GM19455 (cell line): ENCODE results near the gene DNAJC30.

Experiments
- ATAC-seq: cut with Tn5 transposase; IDR thresholded peaks from one replicate; pipeline ENCODE4 v1.9.1; 2021; ENCODE audit not compliant: unreplicated experiment

DNAJC30 gene

DNA sequence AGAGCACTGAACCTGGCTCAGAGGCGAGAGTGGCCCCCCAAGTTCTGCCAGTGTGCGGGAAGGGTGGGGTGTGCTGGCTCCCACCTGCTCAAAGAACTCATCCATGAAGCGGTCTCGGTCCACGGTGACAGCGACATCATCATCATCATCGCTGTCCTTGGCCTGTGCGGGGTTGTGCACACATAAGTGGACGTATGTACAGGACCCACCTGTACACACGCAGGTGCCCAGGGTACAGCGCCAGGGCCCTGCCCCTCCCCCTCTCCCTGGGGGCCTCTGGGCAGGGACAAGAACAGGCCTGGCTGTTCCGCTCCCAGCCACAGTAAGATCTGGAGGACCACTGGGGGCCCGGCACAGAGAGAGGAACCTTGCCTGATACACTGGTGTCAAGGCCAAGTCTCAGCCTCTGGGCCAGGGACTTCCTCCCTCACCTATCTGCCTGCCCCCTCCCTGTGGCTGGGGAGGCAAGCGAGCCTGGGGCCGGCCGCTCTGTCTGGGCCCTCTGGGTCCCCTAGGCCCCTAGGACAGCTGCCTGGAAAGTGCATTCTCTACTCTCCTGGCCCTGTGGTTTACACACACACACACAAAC is 25.8 kb upstream of the DNAJC30 start:
- ATAC-seq, result no peak

DNA sequence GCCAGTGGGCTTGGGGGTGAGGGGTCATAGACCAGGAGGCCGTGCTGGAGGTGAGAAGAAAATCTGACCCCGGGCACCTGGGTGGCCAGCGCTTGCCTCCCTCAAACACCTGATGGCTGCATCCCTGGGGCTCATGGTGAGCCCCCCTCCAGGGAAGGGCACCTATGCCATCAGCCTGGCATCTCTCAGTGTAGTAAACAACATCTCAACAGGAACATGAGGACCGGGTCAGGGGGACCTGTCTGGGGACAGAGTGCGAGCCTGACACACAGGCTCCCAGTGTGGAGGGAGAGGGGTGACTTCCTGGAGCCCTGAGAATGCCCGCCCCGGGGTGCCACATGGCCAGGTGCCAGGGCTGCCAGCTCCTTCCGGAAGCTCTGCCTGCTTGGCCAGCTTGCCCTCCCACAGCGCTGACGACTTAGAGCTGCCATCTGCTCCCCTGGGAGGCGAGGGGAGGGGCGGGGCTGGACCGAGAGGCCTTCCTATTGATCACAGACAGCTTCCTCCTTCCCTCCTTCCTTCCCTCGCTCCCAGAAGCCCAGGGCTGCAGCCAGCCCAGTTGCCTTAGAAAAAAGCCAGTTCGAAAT is 23.9 kb upstream of the DNAJC30 start:
- ATAC-seq, result no peak

DNA sequence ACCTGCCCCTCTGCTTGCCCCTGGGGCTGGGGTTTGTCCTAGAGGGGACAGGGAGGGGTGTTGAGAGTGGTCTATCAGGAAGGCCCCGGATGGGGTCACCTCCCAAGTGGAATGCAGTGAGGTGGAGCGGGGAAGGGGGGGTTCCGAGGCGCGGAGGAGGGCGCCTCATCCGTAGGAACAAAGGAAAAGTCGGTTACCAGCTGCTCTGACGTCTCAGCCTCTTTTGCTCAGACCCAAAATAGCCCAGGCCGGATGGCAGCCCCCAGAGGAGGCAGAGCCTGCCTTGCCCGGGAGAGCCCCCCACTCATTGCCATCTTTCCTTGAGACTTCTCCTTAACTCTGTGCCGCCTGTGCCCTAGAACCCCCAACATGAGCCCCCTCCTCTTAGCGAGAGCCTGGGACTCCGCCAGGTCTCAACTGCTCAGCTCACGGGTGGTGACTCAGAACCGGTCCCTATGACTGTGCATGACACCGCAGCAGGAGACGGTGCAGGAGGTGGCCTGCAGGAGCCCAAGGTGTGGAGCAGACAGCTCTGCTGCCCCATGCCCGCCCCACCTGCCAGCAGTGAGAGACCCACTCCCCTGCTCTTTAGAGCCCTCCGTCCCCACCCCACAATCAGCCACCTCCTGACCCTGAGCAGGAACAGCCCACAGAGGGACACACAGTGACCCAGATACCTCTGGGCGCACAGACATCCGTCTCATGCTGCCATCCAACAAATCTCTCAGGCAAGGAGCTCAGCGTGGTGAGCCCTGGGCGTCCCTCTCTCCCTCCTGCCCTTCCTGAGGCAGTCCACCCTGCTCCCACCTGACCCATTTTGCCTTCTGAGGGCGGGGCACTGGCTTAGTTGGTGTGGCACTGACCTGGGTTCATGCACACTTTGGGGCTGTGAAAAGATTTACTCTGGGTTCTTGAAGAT is 23.1 kb upstream of the DNAJC30 start:
- ATAC-seq, result no peak

DNA sequence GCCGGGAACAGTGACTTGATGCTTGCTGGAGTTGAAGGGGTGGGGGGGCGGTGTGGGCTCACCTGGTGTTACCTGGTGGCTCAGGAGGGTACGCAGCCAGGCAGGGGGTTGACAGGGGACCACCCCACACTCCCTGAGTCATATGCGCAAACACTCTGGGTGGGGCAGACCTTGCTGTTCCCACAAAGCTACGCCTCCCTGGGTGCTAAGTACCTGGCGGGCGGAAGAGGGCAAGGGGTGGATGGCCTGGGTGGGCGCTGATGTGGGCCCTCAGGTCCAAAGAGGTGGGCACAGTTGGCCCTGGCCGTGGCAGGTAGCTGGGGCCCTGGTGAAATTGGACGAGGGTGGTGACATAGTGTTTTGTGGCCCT is 22.3 kb upstream of the DNAJC30 start:
- no peak for ATAC-seq

DNA sequence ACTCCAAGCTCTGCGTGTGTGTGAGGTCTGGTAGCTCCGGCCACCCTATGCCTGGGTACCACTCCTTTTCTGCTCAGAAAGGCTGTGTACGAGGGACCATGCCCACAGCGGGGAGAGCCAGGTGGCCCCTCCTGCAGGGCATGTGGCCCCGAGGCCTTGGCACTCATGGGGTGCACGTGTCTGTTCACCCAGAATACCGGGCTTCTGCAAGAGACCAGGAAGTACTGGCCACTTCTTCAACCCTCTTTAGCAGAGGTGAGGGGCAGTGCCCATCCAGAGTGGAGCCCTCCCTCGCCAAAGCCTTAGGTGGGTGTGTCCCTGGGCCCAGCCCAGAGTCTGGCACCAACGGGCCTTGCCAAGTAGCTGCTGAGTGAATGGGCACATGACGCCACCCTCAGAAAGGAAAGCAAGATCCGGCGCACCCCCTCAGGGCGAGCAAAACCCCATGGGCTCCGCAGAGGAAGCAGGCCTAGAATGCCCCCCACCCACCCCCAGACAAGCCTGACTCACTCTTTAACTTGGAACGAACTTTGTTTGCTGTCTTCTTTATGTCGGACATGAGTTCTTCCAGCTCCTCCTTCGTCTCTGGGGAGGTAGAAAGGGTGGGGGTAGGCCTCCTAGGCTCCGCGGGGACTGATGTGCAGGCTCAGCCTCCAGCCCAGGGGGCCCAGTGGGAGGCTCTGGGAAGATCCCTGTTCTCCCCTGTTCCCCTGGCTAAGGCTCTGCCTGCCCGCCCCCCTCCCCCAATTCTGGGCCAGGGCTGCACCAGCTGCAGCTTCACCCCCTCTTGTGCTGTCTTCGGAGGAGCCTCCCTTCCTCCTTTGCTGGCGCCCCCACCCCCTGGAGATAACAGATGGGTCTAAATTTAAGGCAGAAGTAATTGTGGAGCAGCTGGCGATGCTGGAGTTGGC is 21.6 kb upstream of the DNAJC30 start:
- no peak for ATAC-seq

DNA sequence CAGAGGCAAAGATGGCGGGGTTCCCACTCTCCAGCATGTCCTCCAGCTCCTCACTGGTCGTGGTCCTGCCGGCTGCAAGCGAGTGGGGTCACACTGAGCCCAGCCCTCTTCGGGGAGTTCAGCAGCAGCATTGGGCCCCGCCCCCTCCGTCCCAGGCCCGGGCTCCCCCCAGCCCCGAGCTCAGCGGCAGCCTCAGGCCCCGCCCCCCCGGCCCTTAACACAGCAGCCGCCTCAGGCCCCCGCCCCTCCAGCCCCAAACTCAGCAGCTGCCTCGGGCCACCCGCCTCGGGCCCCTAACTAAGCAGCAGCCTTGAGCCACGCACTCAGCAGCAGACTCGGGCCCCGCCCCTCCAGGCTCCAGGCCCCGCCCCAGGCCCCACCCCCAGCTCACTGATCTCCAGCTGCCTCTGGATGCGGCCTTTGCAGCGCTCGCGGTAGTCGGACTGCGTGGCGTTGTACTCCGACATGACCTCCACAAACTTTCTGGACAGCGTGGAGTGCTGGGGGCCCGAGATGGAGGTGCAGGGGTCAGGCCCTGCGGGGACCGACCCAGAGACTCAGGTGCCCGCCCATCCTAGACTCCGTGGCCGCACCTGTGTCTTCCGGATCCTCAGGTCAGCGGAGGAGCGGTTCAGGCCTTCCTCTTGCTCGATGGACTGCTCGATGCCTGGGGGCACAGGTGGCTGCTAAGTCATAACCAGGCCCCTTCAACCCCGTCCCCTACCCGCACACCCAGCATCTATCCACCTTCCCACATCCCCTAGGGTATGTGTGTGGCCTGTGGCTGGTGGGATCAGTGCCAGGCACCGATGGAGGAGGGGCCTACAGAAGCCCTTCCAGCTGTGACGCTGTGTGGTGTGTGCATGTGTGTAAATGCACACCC is 20.7 kb upstream of the DNAJC30 start:
- no peak for ATAC-seq

DNA sequence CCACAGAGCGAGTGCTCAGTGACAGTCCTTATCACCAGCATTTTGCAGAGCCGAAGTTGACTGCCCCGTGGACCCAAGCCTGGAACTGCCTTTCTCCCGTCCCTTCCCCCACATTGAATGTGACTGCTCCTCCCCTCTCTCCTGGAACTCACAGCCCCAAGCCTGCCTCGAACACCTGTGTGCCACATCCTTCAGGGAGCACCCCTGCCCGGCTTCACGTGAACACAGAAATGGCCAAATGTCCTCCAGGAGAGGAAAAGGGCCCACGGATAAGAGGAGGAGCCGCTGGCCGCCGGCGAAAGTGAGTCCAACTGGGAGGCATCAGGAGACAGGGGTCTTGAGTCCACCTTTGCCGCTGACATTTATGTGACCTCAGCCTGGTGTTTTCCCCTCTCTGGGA is 20.0 kb upstream of the DNAJC30 start:
- ATAC-seq, result no peak

DNA sequence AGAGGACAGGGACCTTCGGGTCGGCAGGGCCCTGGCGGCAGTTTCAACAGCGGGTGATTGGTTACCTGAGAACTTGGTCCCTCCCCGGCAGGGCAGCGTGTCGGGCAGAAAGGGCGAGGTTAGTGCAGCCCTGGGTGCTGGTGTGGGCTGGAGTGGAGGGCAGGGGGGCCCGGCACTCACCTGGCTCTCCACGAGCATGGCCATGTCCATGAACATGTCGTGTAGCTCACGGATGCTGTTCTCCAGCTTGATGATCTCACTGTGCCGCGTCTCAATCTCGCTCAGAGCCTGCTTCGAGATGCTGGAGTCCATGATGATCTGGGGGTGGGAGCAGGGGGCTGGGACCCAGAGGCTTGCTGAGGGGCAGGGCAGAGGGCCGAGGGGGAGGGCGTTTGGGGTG is 19.4 kb upstream of the DNAJC30 start:
- no peak for ATAC-seq

DNA sequence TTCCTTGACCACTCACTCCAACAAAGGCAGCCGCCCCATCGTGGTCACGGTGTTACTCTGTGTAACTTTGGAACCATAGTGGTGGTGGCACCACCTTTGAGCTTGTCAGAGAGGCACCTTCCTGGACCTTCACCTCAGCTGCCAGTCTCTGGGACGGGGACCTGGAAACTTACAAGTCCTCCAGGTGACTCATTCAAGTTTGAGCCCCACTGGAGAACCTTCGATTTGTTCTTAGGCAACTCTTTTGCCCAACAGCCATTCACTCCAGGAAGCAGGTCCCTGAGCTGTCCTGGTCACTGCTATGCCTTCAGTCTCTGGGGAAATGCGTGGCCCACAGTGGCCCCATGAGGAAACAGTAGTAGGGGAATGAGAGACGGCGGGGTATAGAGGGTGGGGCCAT is 19.0 kb upstream of the DNAJC30 start:
- no peak for ATAC-seq

DNA sequence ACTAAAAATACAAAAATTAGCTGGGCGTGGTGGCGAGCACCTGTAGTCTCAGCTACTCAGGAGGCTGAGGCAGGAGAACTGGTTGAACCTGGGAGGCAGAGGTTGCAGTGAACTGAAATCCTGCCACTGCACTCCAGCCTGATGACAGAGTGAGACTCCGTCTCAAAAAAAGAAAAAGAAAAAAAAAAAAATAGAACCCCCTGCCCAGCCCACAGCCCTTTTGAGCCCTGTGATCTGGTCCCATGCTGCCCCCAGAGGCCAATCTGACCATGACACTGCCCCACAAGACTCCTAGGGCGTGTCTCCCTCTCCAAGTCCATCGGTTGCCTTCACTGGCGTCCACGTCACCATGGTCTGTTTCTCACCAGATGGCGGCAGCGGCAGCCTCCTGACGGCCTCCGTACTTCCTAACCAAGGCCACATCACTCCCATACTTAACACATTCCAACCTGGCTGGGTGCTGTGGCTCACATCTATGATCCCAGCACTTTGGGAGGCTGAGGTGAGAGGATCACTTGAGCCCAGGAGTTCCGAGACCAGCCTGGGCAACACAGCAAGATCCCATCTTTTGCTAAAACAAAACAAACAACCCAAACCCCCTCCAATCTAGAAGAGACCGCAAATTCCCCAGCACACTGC is 18.2 kb upstream of the DNAJC30 start:
- ATAC-seq, result no peak

DNA sequence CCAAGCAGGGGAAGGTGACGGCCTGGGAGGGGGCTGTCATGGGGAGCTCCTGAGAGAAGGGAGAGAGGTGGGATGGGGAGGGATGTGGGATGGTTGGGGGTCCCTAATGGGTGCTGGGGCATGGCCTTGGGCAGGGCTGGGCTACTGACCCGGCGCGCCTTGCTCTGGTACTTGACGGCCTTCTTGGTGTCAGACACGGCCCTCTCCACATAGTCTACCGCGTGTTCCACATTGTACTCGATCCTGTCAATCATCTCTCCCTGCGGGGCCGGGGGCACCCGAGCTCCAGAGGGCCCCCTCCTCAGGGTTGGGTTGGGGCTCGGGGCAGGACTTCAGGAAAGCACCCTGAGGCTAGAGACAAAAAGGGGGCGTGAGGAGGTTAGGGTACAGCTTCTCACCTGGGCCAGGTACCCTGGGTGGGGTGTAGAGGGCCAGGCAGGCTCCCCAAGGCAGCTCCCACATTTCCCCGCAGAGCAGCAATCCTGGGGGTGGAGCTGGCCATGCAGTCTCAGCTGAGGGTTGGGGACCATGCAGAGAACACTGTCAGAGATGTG is 17.4 kb upstream of the DNAJC30 start:
- no peak for ATAC-seq

DNA sequence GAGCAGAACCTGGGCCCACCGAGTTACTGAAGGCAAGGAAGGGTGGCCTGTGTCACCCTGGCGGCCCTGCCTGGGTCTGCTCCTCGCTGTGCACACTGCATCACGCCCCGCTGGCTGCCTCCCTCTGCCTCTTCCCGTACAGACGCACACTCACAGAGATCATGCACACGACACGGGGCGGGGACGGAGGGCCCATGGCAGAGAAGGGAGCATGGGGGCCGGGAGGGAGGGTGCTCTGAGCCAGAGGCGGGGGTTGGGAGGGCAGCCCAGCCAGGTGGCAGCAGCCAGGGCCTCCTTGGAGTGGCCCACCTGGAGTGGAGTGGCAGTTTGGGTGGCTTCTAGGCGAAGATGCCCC is 16.8 kb upstream of the DNAJC30 start:
- no peak for ATAC-seq

DNA sequence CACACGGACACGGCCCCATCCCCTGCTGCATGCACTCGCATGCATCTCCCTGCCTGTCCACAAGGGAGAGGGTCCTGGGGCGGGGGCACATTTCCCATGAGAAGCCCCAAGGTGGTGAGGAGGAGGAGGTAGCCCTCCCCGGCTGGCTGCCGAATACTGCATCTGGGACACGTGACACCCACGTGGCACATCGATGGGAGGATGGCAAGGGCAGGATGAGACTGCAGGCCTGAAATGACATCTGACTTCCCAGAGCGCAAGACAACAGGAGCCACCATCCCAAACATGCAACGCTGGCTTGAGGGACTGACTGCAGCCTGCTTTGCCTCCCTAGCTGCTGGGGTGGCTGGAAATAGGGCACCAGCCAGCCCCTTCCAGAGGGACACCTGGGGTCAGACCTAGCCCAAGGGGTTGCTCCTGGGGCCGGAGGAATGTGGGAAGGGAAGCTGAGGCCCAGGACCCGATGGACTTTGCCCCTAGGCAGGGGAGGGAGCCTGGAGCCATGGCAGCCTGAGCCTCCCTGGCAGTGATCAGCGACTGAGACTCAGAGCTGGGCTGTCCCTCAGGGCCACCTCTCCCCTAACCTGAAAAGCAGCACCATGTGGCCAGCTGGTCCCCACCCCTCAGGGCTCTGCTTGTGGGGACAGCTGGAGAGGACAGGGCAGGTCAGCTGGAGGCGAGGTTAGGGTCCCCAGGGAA is 16.3 kb upstream of the DNAJC30 start:
- no peak for ATAC-seq

DNA sequence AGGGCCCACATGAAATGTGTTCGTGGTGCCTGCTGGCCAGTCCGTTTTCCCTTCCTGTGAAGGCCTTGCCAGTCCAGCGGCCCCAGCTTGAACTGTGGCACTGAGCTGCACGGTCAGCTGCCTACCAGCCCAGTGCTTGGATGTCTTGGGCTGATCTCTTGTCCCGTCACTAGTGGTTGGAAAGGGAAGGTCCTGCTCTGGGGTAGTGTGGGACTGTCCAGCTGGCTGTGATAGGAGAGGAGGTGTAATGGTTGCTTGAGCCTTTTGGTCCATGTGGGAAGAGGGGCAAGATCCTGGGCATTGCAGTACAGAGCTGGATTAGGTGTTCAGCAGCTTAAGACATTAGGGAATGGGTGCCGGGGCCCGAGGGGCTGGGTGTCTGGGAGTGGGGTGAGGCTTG is 15.2 kb upstream of the DNAJC30 start:
- no peak for ATAC-seq

DNA sequence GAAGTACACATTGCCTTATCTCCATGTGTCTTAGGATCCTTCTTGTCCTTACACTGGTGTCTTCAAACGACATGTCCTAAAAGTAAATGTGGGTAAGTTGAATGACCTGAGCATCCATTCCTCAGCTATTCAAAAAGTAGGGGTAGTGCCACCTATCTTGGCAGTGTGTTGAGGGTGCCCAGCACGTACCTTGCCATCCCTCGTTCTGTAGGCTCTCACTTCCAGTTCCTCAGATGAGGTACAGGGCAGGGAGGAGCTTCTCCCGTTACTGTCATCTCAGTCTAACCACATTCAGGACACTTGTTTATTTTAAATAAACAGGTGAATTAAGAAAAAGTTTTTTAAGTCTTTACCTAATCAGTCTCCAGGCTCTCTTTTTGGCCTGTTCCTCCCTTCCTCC is 13.1 kb upstream of the DNAJC30 start:
- no peak for ATAC-seq

DNA sequence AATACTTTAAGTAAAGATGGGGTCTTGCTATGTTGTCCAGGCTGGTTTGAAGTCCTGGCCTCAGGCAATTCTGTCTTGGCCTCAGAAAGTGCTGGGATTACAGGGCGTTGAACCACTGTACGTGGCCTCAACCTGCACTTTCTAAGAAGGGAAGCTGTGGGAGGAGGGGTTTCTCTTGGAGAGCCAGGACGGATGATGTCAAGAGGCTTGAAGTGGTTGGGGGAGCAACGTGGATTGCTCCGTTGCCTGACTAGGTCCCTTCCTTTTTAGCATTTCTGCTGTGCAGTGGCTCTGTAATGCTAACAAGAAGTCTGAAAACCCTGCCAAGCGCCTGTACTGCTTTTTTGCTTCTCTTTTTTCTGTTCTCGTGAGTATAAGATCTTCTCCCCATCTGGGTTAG is 7.4 kb upstream of the DNAJC30 start:
- no peak for ATAC-seq

DNA sequence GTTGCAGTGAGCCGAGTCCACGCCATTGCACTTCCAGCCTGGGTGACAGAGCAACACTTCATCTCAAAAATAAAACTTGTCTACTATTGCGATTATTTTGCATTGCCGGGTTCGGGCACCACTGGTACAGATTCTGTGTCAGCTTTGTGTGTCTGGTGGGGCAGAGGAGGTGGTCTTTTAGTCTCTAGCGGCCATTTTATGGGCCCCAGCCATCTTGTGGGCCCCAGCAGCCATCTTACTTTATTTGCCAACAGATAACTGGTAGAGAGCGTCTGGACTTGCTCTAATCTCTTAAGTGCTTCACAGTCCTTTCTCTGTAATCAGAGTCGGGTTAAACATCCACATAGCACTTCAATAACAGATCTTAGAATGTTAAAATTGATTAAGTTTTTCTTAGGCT is 5.0 kb upstream of the DNAJC30 start:
- ATAC-seq, result no peak

DNA sequence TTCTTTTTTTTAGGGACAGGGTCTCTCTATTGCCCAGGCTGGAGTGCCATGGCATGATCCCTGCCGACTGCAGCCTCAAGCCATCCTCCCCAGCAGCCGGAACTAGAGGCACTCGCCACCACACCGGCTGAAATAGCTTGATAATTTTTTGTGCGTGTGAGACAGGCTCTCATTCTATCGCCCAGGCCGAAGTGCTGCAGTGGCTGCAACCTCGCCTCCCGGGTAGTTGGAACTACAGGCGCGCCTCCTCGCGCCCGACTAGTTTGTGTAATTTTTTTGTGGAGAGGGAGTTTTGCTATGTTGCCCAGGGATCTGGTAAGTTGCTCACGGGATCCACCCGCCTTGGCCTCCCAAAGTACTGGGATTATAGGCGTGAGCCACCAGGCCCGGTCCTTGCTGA is 2.1 kb upstream of the DNAJC30 start:
- no peak for ATAC-seq
